Stomach smooth muscle (tissue), 2 donors: ENCODE data around the gene RHBG.
"Not testable (repeated sequence)": the region's sequence is repeated elsewhere in the genome, so short reads cannot be mapped to it uniquely, and the experiment has no call there.

Source experiments
- H3K27ac ChIP-seq: one replicate; pipeline ENCODE4 v1.7.0; 2013; ENCODE audit warnings: mild to moderate bottlenecking, low read length, inconsistent platforms
- H3K27me3 ChIP-seq, 2 donors: one replicate each; pipeline ENCODE4 v1.7.0; 2013; ENCODE audit warnings: low read length in 2 of 2; ENCODE audit not compliant: insufficient read depth in 2 of 2, control insufficient read depth in 1 of 2
- H3K36me3 ChIP-seq, 2 donors: one replicate each; pipeline ENCODE4 v1.7.0; 2013; ENCODE audit warnings: low read length in 2 of 2; ENCODE audit not compliant: control insufficient read depth in 2 of 2, insufficient read depth in 2 of 2
- H3K4me1 ChIP-seq: one replicate; pipeline ENCODE4 v1.7.0; 2013; ENCODE audit warnings: low read length; ENCODE audit not compliant: control insufficient read depth, insufficient read depth
- H3K4me3 ChIP-seq, 2 donors: one replicate each; pipeline ENCODE4 v1.7.0; 2013; ENCODE audit warnings: low read length in 2 of 2
- H3K9ac ChIP-seq, 2 donors: one replicate each; pipeline ENCODE4 v1.7.0; 2013; ENCODE audit warnings: low read length in 2 of 2, mild to moderate bottlenecking in 1 of 2
- H3K9me3 ChIP-seq, 2 donors: one replicate each; pipeline ENCODE4 v1.7.0; 2013; ENCODE audit warnings: low read length in 2 of 2; ENCODE audit not compliant: control insufficient read depth in 2 of 2
- donor health status: healthy.
- donor health status: Pancreatic carcinoma.

RHBG gene, protein sequence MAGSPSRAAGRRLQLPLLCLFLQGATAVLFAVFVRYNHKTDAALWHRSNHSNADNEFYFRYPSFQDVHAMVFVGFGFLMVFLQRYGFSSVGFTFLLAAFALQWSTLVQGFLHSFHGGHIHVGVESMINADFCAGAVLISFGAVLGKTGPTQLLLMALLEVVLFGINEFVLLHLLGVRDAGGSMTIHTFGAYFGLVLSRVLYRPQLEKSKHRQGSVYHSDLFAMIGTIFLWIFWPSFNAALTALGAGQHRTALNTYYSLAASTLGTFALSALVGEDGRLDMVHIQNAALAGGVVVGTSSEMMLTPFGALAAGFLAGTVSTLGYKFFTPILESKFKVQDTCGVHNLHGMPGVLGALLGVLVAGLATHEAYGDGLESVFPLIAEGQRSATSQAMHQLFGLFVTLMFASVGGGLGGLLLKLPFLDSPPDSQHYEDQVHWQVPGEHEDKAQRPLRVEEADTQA

DNA sequence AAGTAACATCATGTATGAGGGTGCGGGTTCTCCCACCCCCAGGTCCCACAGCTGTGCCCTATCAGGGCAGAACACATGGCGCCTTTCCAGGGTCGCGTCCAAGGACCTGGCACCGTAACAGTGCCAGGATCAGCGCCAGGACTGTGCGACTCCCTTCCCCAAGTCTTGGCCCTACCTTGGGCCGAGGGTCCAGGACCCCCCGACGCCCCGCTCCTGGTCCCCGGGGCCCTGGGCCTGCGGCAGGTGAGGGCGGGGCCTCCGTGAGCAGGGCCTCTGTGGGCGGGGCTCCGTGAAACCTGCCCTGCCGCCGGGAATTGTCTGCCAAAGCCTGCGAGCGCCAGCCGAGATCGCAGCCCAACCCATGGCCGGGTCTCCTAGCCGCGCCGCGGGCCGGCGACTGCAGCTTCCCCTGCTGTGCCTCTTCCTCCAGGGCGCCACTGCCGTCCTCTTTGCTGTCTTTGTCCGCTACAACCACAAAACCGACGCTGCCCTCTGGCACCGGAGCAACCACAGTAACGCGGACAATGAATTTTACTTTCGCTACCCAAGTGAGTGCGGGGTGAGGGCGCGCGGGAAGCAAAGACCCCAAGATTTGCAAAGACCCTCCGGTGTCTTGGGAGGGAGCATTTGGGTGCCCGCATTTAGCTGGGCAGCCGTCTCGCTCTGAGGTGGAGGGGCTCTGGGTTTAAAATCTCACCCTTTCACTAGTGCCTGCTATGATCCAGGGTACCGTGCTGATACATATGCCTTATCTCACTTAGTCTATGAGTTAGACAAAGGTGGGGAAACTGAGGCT lies at the start of gene RHBG:
RHBG (plus strand) TSS at position 323 of the 796 bp plus-strand sequence; CDS start at position 362, 39 bp downstream.
- Histone ChIP-seq H3K4me3 (peak within 1 kb of the TSS; percentile 35 to 59), H3K36me3 (no peaks in the 10 kb centered on the region), H3K27ac (no peak within 1 kb of the TSS), H3K9me3 (no peaks in the 10 kb centered on the region), H3K27me3 (peaks cover 30 to 48% of the 10 kb centered on the region in 2 donors), H3K9ac (no peak within 1 kb of the TSS), H3K4me1 (peaks cover 6% of the 10 kb centered on the region)

DNA sequence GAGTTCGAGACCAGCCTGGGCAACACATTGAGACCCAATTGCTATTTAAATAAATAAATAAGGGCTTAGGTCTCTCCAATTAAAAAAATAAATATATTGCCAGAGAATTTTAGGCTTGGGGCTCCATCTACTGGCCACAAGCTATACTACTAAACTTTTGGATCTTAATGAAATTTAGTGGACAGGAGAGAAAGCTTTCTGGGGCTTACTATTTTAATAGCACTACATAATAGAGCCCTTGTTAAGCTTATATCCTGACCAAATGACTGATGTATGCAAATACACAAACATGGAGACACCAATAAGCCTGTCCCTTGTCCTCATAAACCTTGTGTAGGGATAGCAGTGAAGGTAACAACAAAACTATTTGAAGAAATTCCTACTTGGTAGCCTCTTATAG lies 49.3 kb upstream of the RHBG start:
- H3K4me3 ChIP-seq, result no peak overlapping the region
- H3K36me3 ChIP-seq, result peaks cover 63 to 72% of the 10 kb centered on the region in 2 donors
- H3K27ac ChIP-seq, result no peak overlapping the region
- no peaks in the 10 kb centered on the region for H3K27me3 ChIP-seq
- no peak overlapping the region for H3K9ac ChIP-seq
- no peaks in the 10 kb centered on the region for H3K9me3 ChIP-seq
- no peaks in the 10 kb centered on the region for H3K4me1 ChIP-seq

DNA sequence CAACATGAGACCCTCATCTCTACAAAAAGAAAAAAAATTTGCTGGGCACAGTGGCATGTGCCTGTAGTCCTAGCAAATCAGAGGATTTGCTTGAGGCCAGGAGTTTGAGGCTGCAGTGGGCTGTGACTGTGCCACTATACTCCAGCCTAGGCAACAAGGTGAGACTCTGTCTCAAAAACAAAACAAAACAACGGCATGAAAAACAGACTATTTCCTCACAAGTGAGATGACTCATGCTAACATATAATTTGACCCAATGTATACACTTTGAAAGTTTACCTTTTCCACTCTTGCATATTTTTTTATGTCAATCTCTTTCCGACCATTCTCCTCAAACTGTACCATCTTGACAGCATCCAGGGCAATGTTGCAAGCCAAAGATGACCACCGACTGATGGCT lies 48.5 kb upstream of the RHBG start:
- Histone ChIP-seq H3K9ac (no peak overlapping the region), H3K27ac (no peak overlapping the region), H3K36me3 (peaks cover 67 to 75% of the 10 kb centered on the region in 2 donors), H3K27me3 (no peaks in the 10 kb centered on the region), H3K4me1 (no peaks in the 10 kb centered on the region), H3K9me3 (no peaks in the 10 kb centered on the region), H3K4me3 (no peak overlapping the region)

DNA sequence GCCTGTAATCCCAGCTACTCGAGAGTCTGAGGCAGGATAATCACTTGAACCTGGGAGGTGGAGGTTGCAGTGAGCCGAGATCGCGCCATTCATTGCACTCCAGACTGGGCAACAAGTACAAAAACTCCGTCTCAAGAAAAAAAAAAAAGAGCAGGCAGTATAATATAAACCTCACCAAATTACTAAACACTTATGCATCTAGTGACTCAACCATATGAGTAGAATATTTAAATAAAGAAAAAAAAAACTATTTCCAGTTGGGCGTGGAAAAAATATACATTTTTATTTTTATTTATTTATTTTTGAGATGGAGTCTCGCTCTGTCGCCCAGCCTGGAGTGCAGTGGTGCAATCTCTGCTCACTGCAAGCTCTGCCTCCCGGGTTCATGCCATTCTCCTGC lies 45.8 kb upstream of the RHBG start:
- H3K36me3 ChIP-seq, result peaks cover 49 to 57% of the 10 kb centered on the region in 2 donors
- H3K4me3 ChIP-seq, H3K4me1 ChIP-seq, H3K27me3 ChIP-seq, H3K27ac ChIP-seq, H3K9me3 ChIP-seq, H3K9ac ChIP-seq: not testable (repeated sequence)

DNA sequence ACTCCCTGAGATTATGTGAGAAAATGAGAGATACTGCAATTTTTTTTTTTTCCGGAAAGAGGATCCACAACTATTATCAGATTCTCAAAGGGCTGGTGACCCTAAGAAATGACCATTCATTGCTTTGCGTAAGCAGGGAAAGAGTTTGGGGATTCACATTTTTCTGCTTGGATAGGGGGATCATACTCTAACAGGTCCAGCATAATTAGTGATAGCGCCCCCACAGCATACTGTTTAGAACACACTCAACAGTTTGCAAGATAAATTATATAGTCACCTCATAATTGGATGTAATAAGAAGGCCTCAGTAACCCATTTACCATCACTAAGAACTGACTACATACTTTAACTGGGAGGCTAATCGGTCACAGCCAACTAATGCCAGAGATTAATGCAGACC lies 32.8 kb upstream of the RHBG start:
- Histone ChIP-seq H3K4me3 (peak overlapping the region; percentile 85 to 98), H3K4me1 (peaks cover 14% of the 10 kb centered on the region), H3K9ac (peak overlapping the region in 1 of 2 donors; percentile 14), H3K36me3 (peaks cover 26 to 27% of the 10 kb centered on the region in 2 donors), H3K9me3 (no peaks in the 10 kb centered on the region), H3K27me3 (no peaks in the 10 kb centered on the region), H3K27ac (no peak overlapping the region)

DNA sequence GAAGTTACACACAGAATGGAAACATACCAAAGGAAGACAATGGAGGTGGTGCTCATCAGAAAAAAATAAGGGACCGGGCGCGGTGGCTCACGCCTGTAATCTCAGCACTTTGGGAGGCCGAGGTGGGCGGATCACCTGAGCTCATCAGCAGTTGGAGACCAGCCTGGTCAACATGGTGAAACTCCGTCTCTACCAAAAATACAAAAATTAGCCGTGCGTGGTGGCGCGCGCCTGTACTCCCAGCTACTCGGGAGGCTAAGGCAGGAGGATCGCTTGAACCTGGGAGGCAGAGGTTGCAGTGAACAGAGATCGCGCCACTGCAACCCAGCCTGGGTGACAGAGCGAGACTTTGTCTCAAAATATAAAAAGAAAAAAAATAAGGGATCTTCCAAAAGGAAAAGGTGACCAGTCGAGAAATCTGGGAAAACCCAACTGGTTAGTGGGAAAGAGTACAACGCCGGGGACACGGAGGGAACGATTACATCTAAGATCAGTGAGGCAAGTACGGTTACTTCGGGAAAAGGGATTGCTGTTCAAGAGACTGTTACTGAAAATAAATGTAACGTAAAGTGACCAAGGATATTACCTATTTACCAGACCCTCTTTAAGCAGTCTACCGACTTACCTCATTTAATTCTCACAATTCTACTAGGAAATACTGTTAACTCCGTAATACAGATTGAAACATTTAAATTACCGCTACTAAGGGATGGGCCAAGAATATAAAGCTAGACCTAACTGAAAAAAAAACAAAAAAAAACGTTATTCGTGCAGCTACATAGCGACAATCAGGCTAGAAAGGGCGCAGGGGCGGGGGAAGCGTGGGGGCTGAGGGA lies 31.7 kb upstream of the RHBG start:
- H3K36me3 ChIP-seq, result peaks cover 21 to 27% of the 10 kb centered on the region in 2 donors
- no peaks in the 10 kb centered on the region for H3K27me3 ChIP-seq
- peak overlapping the region; percentile 85 to 98 for H3K4me3 ChIP-seq
- peak overlapping the region; percentile 76 for H3K27ac ChIP-seq
- peak overlapping the region; percentile 76 to 93 for H3K9ac ChIP-seq
- peaks cover 14% of the 10 kb centered on the region for H3K4me1 ChIP-seq
- H3K9me3 ChIP-seq, result no peaks in the 10 kb centered on the region

DNA sequence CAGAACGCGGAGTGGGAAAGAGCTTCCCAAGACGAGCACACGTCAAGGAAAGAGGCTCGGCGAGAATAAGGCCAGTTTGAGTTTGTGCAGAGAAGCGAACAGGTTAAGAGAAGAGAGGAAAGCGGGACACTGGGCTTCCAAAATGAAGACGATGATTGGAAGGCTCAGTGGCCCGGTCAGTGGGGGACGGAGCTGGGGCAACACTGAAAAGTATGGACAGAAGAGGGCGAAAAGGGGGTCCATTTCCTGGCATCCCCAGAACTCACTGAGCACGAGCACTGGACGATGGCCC lies 31.2 kb upstream of the RHBG start:
- Histone ChIP-seq H3K36me3 (peaks cover 16 to 21% of the 10 kb centered on the region in 2 donors), H3K9ac (peak overlapping the region; percentile 76 to 93), H3K27me3 (no peaks in the 10 kb centered on the region), H3K4me3 (peak overlapping the region; percentile 85 to 98), H3K27ac (peak overlapping the region; percentile 76), H3K4me1 (peaks cover 14% of the 10 kb centered on the region), H3K9me3 (no peaks in the 10 kb centered on the region)

DNA sequence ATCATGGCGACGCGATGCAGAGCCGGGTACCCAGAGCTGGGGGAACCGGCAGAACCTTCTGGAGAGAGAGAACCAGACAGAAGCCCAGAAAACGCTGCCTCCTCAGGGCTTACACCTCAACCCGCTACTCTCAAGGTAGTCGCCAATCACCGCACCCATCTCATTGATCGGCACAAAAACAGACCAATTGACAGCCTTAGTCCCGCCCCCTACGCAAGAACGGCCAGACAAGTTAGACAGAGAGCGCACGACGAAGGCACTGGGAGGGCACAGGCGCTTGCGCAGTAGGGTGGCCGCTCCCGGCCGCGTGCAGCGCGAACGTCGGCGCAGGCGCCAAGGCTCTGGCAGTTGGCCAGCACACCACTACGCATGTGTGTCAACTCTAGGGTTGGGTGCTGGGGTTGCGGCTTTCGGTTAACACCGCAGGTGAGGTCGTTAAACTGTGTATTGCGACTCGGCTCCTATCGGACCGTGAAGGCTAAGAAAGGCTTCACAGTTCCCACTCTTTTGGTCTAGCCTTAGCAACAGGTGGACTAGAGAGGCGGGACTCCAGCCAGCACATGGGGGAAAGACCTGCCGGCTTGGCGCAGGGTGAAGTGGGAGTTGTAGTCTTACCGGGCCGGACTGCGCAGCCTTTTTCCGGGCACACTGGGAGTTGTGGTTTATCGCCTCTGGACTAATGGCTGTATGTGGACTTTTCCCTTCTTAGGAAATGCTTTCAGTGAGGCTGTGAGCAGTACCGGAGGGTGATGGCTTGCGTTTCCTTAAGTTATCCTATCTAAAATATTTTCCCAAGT lies 30.6 kb upstream of the RHBG start, which contains the start of the genes CCT3 and TSACC:
CCT3 (minus strand) TSS at position 113 of the 797 bp plus-strand sequence; CDS start at position 5, 108 bp downstream.
TSACC (plus strand) TSS at position 347 of the 797 bp plus-strand sequence. CDS start 1,232 bp downstream, outside the sequence.
- H3K4me1 ChIP-seq, result peaks cover 14% of the 10 kb centered on the region
- peaks cover 14 to 18% of the 10 kb centered on the region in 2 donors for H3K36me3 ChIP-seq
- no peaks in the 10 kb centered on the region for H3K9me3 ChIP-seq
- peak within 1 kb of the TSS; percentile 76 for H3K27ac ChIP-seq
- no peaks in the 10 kb centered on the region for H3K27me3 ChIP-seq
- peak within 1 kb of the TSS; percentile 85 to 98 for H3K4me3 ChIP-seq
- H3K9ac ChIP-seq, result peak within 1 kb of the TSS; percentile 76 to 93

DNA sequence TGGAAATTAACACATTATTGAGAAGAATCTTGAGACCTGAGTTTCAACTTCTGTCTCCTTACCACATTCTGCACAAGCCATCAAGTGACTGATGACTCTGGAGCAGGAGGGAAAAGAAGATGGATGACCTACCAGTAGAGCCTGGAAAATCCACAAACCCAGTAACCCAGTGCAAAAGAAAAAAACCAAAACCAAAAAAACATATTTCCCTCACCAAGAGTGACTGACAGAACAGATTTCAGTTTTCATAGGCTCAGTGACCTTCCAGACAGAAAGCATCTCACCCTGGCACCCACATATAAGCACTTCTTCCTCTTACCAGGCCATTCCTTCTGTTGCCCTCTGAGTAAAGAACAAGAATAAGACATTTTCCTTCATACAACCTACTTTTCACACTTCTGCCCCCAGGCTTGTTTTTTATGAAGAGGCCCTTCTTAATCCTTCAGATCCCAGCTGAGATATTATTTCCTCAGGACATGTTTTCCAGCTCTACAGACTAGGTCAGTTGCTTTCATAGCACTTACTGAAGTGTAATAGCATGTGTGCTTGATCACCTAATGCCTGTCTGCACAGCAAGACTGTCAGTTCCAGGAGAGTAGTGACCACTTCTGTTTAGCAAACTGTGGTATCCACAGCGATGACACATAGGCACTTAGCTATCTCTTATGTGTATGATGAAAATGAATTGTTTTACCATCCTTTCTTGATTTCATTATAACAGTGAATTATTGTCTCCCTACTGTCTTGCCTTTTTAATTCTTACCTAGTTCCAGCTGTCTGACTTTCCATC lies 26.6 kb upstream of the RHBG start:
- peaks cover 0 to 3% of the 10 kb centered on the region in 2 donors for H3K27me3 ChIP-seq
- H3K4me3 ChIP-seq, result no peak overlapping the region
- H3K4me1 ChIP-seq, result peaks cover under 1% of the 10 kb centered on the region
- no peaks in the 10 kb centered on the region for H3K36me3 ChIP-seq
- H3K9me3 ChIP-seq, result no peaks in the 10 kb centered on the region
- no peak overlapping the region for H3K9ac ChIP-seq
- H3K27ac ChIP-seq, result no peak overlapping the region
